Activated CD8-positive, alpha-beta T cell treated with anti-CD3 and anti-CD28 coated beads for 36 hours (primary cell): ENCODE measurements around the gene SORCS2. TPM values are rescaled to one million over a fixed set of nuclear protein-coding genes. Genes with fewer than 3 reads are reported as not detected.

Experiments used
- ATAC-seq: fragments of 200-7000 bp; cut with Tn5 transposase; one replicate; pipeline ENCODE4 v1.10.0; 2021; ENCODE audit warnings: mild to moderate bottlenecking, moderate library complexity
- CTCF ChIA-PET: fragments of 350-600 bp; sonication (Branson Sonifier 250); formaldehyde crosslinking; loops from one replicate; lab custom pipeline; 2021; ENCODE audit warnings: antibody characterized with exemption; lab: Charles Lee
- POLR2A ChIA-PET: fragments of 350-600 bp; sonication (Branson Sonifier 250); formaldehyde crosslinking; loops from one replicate; lab custom pipeline; 2021; ENCODE audit warnings: antibody characterized with exemption; lab: Charles Lee
- DNase-seq: peaks from one replicate; pipeline ENCODE4 v3.0.0-alpha.2; 2020
- H3K27ac Mint-ChIP-seq: one replicate; pipeline ENCODE4 v1.8.0; 2021; ENCODE audit warnings: mild to moderate bottlenecking, mixed read lengths
- H3K27me3 Mint-ChIP-seq: one replicate; pipeline ENCODE4 v1.8.0; 2021; ENCODE audit warnings: mixed read lengths
- H3K36me3 Mint-ChIP-seq: one replicate; pipeline ENCODE4 v1.8.0; 2021; ENCODE audit warnings: low read depth, mixed read lengths
- H3K4me1 Mint-ChIP-seq: one replicate; pipeline ENCODE4 v1.8.0; 2021; ENCODE audit warnings: low read depth, mixed read lengths
- H3K4me3 Mint-ChIP-seq: one replicate; pipeline ENCODE4 v1.8.0; 2021; ENCODE audit warnings: mild to moderate bottlenecking, moderate library complexity, mixed read lengths
- H3K9me3 Mint-ChIP-seq: one replicate; pipeline ENCODE4 v1.8.0; 2021; ENCODE audit warnings: mixed read lengths
- intact Hi-C: fragments of 100-400 bp; cut with micrococcal nuclease; formaldehyde crosslinking; loops from one replicate; pipeline ENCODE4 v1.10.0; 2022
- total RNA-seq, 2 experiments: library from RNA; stranded (reverse); gene quantifications; one replicate each; pipeline ENCODE4 v1.2.3, GENCODE V29; 2021
- TF ChIP-seq, protein P1 (sequence below): fragments of 200-600 bp; IDR thresholded peaks from one replicate; pipeline ENCODE4 v1.8.0; 2022; ENCODE audit warnings: antibody characterized with exemption, mild to moderate bottlenecking

SORCS2 gene
- total RNA-seq, 2 experiments from 2014 or later = 0.05 TPM; not detected in 1

DNA sequence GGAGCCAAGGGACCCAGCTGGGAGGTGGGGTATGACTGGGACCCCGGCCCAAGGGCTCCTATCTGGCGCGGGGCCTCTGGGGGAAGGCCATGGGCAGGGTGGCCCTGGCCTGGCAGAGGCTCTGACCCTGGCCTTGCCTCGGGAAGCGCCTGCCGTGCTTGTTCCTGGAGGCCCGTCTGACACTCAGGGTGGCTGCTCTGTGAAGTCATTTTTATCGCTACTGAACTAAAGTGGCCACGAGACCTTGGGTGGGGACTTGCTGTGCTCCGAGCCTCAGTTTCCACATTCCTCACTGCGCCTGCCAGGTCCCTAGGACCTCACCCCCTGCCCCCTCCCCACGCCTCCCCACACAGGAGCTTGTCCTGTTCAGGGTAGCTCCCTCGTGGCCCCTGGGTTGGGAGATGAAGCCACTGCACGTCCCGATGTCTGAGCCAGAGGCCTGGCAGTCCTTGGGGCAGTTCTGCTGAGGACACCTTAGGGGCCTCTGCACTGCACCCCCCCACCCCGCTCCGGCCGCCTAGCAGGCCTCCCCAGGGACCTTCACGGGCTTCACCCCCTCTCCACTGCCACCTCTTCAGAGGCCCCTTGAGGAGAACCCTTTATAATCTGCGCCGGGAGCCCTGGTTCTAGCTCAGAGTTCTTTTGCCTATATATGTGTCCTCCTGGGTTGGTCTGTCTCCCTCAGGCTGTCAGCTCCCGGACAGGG, 639 bp upstream of the SORCS2 start:
- ATAC-seq = no peak
- ChIA-PET CTCF (interaction anchor here (0.7 to 1.8 kb wide), 6 partner anchors 15 to 149 kb away, joined by 3 to 9 read pairs (median 3); partner anchors contain the start of gene TADA2B), POLR2A (no interaction called here)
- H3K4me3 Mint-ChIP-seq = no peak overlapping the region
- no peak overlapping the region for H3K27ac Mint-ChIP-seq
- intact Hi-C loops = no loop called here
- TF ChIP-seq, protein P1, sequence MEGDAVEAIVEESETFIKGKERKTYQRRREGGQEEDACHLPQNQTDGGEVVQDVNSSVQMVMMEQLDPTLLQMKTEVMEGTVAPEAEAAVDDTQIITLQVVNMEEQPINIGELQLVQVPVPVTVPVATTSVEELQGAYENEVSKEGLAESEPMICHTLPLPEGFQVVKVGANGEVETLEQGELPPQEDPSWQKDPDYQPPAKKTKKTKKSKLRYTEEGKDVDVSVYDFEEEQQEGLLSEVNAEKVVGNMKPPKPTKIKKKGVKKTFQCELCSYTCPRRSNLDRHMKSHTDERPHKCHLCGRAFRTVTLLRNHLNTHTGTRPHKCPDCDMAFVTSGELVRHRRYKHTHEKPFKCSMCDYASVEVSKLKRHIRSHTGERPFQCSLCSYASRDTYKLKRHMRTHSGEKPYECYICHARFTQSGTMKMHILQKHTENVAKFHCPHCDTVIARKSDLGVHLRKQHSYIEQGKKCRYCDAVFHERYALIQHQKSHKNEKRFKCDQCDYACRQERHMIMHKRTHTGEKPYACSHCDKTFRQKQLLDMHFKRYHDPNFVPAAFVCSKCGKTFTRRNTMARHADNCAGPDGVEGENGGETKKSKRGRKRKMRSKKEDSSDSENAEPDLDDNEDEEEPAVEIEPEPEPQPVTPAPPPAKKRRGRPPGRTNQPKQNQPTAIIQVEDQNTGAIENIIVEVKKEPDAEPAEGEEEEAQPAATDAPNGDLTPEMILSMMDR = no peak
- H3K4me1 Mint-ChIP-seq = peaks cover 2% of the 10 kb centered on the region
- peaks cover 36% of the 10 kb centered on the region for H3K27me3 Mint-ChIP-seq
- no peaks in the 10 kb centered on the region for H3K36me3 Mint-ChIP-seq
- no peaks in the 10 kb centered on the region for H3K9me3 Mint-ChIP-seq
- DNase-seq = no peak

DNA sequence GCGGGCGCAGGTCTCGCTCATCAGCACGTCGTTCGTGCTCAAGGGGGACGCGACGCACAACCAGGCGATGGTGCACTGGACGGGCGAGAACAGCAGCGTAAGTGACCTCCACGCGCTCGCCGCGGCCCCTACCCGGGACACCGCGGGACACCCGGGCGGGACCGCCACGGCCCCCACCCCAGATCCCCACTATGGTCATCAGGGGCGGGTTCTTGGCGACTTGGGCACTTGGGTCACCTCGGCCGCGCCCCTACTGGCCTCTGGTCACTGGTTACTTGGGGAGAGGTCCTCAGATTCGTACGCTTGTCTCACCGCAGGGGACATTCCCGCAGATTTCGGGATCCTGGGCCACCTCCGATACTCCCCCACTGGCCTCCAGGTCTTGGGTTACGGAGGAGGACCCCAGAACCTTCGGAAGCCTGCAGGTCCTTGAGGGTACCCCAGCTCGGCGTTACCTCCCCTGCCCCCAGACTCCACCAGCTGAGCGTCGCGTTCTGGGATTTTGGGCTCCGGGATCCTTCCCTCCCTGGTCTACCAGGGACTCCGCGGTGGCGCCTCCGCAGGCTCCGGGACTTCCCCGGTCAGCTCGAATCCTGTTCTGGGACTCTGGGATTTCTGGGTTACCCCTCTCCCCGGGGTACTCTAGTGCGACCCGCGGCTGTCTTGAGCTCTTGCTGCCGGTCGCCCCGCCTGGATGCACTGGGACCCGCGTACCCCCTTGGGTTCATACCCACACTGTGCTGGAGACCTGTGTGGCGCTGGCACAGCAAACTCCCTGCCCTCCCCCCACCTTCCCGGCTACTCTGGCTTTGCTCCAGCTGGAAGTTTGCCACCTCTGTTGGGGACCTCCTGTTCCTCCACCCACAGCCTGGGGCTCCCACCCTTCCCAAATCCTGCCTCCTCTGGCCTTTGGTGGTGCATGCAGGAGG, 956 bp downstream of the SORCS2 start:
- Mint-ChIP-seq H3K9me3 (no peaks in the 10 kb centered on the region), H3K27ac (no peak overlapping the region), H3K36me3 (no peaks in the 10 kb centered on the region), H3K4me3 (no peak overlapping the region), H3K27me3 (peaks cover 31% of the 10 kb centered on the region), H3K4me1 (peaks cover 2% of the 10 kb centered on the region)
- ChIA-PET CTCF (interaction anchor here (1.4 to 1.9 kb wide), 3 partner anchors 45 to 142 kb away, joined by 3 to 11 read pairs (median 3); no protein-coding TSS in a partner anchor), POLR2A (no interaction called here)
- no peak for ATAC-seq
- TF ChIP-seq, protein P1 = no peak
- intact Hi-C loops = no loop called here
- DNase-seq = no peak

GRCh38 chr4:7194251-7195140, 2.2 kb downstream of the SORCS2 start:
- intact Hi-C loops = no loop called here
- H3K4me1 Mint-ChIP-seq = peaks cover 2% of the 10 kb centered on the region
- H3K27me3 Mint-ChIP-seq = peaks cover 28% of the 10 kb centered on the region
- H3K36me3 Mint-ChIP-seq = no peaks in the 10 kb centered on the region
- H3K4me3 Mint-ChIP-seq = no peak overlapping the region
- H3K27ac Mint-ChIP-seq = no peak overlapping the region
- CTCF ChIA-PET = interaction anchor here (0.9 to 2.4 kb wide), 5 partner anchors 9 to 526 kb away, joined by 3 to 11 read pairs (median 3); no protein-coding TSS in a partner anchor
- TF ChIP-seq, protein P1 = peak; percentile 29
- POLR2A ChIA-PET = no interaction called here
- ATAC-seq (no peak), DNase-seq (peak; percentile 40)
- no peaks in the 10 kb centered on the region for H3K9me3 Mint-ChIP-seq

DNA sequence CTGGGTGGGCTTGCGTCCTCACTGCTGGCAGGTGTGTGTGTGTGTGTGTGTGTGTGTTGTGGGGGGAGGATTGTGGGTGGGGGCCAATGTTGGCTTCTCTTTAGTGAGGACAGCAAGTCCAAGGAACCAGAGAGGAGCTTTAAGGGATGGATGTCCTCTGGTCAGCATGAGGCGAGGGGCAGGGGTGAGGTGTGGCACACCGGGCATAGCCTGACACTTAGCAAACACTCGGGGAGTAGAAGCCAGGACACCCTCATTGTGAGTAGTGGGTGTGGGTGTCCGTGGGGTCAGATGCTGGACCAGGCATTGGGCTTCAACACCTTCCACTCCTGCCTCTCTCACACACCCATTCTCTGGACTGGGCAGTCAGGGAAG, 2.8 kb downstream of the SORCS2 start:
- no peak for DNase-seq
- ATAC-seq = no peak
- Mint-ChIP-seq H3K4me3 (no peak overlapping the region), H3K27ac (no peak overlapping the region), H3K36me3 (no peaks in the 10 kb centered on the region), H3K9me3 (no peaks in the 10 kb centered on the region), H3K4me1 (peaks cover 2% of the 10 kb centered on the region), H3K27me3 (peaks cover 25% of the 10 kb centered on the region)
- CTCF ChIA-PET = interaction anchor here (0.9 to 2.4 kb wide), 4 partner anchors 9 to 525 kb away, joined by 3 to 11 read pairs (median 5); no protein-coding TSS in a partner anchor
- intact Hi-C loops = no loop called here
- POLR2A ChIA-PET = no interaction called here
- TF ChIP-seq, protein P1 = no peak
